Measurements from ENCODE around the gene CEPT1.
"Not testable (repeated sequence)": the region's sequence is repeated elsewhere in the genome, so short reads cannot be mapped to it uniquely, and the experiment has no call there.

The CEPT1 gene

DNA sequence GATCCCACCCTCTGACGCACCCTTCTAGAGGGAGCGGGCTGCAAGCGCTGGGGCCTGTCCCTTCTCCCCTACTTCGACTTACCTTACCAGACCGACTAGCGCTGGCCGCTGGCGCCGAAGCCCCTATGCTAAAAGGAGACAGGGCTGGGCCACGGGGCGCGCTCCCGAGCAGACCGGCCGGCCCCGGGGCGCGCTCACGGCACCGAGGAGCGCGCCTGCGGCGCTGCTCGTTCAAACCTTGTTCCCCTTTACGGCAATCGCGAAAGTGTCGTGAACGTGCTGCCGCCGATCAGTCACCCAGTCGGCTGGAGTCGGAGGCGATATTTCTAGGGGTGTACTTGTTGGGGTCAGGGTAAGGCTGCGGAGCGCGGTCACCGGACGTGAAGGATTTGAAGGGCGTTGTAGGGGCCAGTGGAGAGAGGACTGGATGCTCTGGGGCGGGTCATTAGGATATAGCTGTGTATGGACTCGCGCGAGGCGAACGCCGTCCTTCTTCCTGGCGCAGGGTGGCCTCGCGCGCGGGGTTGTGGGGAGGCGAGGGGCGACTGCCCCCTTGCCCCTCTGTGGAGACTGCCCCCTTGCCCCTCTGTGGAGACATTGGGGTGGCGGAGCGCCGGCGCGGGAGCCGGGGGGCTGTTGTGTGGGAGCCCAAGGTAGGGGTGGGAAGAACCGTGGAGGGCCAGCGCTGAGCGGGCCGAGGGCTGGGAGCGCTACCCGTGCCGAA is at the start of gene CEPT1, which contains the start of gene DRAM2:
Gene CEPT1, plus strand, starts transcription at position 268 of the 724 bp plus-strand sequence. CDS start 7,492 bp downstream, outside the sequence.
Gene DRAM2, minus strand, starts transcription at position 138 of the 724 bp plus-strand sequence. CDS start 8,539 bp downstream, outside the sequence.
- DNase-seq (ENCODE audit: low spot score in 2 of 2) = peak; percentile 87 to 96
- Mint-ChIP-seq H3K36me3 (peaks cover 50% of the 10 kb centered on the region), H3K27ac (peak within 1 kb of the TSS; percentile 91), H3K4me1 (peaks cover 42% of the 10 kb centered on the region), H3K9me3 (no peaks in the 10 kb centered on the region), H3K4me3 (peak within 1 kb of the TSS; percentile 90)
- peak; percentile 90 for ATAC-seq

- H3K4me1 Mint-ChIP-seq; ATAC-seq; H3K4me3 Mint-ChIP-seq; DNase-seq (ENCODE audit: low spot score in 2 of 2); H3K27ac Mint-ChIP-seq; H3K36me3 Mint-ChIP-seq: not testable (repeated sequence)
- peaks cover 14% of the 10 kb centered on the region for H3K9me3 Mint-ChIP-seq
Measured at GRCh38 chr1:111095421-111095820, 44.6 kb upstream of the CEPT1 start.

DNA sequence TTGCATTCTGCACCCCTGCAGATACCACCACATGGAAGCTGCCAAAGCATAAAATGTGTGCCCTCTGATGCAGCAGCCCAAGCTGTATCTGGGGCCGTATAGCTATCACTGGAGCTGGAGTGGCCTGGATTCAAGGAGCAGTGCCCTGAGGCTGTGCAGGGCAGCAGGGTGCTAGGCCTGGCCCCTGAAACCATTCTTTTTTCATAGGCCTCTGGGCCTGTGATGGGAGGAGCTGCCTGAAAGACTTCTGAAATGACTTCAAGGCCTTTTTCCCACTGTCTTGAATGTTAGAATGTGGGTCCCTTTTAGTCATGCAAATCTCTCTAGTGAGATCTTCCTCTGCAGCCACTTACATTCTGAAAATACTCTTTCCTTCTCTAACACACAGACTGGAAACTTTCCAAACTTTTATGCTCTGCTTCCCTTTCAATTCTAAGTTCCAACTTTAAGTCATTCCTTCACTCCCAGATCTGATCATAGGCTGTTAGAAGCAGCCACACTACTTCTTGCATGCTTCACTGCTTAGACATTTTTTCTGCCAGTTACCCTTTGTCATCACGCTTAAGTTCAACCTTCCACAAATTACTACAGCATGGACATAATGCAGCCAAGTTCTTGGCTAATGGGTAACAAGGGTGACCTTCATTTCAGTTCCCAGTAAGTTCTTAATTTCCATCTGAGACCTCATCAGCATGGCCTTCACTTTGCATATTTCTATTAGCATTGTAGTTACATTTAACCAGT is 42.5 kb upstream of the CEPT1 start:
- Mint-ChIP-seq H3K9me3 (peaks cover 22% of the 10 kb centered on the region), H3K4me1 (no peaks in the 10 kb centered on the region), H3K4me3 (no peak overlapping the region), H3K27ac (no peak overlapping the region), H3K36me3 (no peaks in the 10 kb centered on the region)
- ATAC-seq (no peak), DNase-seq (ENCODE audit: low spot score in 2 of 2) (no peak)

DNA sequence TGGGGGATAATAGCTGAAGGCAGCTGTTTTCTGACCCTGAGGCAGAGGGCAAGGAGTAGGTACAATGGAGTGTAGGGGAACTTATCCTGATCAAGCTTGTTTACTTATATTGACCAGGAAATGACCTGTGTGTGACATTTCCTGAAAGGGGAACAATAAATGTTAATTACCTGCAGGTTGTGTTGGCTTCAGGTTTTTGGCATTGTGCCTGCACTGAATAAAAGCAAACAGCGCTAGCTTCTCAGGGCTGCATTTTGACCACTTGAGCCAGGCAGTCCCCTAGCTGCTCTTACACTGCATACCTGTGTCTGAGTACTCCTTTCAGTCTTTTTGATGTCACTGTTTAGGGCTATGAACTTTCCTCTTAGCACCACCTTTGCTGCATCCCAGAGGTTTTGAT is 40.7 kb upstream of the CEPT1 start:
- H3K36me3 Mint-ChIP-seq = no peaks in the 10 kb centered on the region
- H3K4me3 Mint-ChIP-seq = no peak overlapping the region
- ATAC-seq (no peak), DNase-seq (ENCODE audit: low spot score in 2 of 2) (no peak)
- H3K27ac Mint-ChIP-seq = no peak overlapping the region
- H3K9me3 Mint-ChIP-seq = peaks cover 22% of the 10 kb centered on the region
- H3K4me1 Mint-ChIP-seq = no peaks in the 10 kb centered on the region

DNA sequence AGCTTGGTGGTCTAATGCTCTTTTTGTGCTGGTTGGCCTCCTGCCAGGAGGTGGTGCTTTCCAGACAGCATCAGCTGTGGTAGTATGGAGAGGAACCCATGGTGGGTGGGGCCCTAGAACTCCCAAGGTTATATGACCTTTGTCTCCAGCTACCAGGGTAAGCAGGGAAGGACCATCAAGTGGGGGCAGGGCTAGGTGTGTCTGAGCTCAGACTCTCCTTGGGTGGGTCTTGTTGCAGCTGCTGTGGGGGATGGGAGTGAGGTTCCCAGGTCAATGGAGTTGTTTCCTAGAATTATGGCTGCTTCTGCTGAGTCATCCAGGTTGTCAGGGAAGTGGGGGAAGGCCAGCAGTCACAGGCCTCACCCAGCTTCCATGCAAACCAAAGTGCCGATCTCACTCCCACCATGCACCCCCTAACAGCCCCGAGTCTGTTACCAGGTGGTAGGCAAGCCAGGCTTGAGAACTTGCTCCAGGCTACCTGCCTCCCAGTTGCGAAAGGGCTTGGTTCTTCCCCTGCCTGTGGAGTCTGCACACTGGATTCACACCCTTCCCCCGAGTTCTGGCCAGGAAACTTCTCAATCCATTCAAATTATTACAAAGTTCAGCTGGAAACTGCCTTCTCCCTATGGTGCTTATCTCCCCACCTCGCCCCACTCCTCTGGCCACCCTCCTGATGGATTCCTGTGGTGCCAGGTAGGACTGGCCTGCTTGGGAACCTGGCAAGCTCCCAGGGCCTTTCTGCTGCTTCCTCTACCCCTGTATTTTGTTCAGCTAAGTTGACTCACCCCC is 38.0 kb upstream of the CEPT1 start:
- H3K9me3 Mint-ChIP-seq = peaks cover 22% of the 10 kb centered on the region
- DNase-seq (ENCODE audit: low spot score in 2 of 2) = no peak
- ATAC-seq = no peak

DNA sequence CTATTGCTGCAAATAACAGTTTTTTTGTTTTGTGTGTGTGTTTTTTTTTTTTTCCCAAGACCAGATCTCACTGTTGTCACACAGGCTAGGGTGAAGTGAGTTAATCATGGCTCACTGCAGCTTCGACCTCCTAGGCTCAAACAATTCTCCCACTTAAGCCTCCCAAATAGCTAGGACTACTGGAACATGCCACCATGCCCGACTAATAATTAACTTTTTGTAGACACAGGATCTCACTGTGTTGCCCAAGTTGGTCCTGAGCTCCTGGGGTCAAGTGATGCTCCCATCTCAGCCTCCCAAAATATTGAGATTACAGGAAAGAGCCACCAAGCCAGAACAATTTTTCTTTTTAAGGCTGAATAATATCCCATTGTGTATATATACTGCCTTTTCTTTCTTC is 35.0 kb upstream of the CEPT1 start:
- Mint-ChIP-seq H3K36me3 (no peaks in the 10 kb centered on the region), H3K9me3 (peaks cover 16% of the 10 kb centered on the region), H3K27ac (no peak overlapping the region), H3K4me1 (no peaks in the 10 kb centered on the region), H3K4me3 (no peak overlapping the region)
- ATAC-seq (no peak), DNase-seq (ENCODE audit: low spot score in 2 of 2) (no peak)

More for the DNA sequence above, 38.0 kb upstream of the CEPT1 start:
- H3K36me3 Mint-ChIP-seq = no peaks in the 10 kb centered on the region
- no peaks in the 10 kb centered on the region for H3K4me1 Mint-ChIP-seq
- no peak overlapping the region for H3K27ac Mint-ChIP-seq
- H3K4me3 Mint-ChIP-seq = no peak overlapping the region

DNA sequence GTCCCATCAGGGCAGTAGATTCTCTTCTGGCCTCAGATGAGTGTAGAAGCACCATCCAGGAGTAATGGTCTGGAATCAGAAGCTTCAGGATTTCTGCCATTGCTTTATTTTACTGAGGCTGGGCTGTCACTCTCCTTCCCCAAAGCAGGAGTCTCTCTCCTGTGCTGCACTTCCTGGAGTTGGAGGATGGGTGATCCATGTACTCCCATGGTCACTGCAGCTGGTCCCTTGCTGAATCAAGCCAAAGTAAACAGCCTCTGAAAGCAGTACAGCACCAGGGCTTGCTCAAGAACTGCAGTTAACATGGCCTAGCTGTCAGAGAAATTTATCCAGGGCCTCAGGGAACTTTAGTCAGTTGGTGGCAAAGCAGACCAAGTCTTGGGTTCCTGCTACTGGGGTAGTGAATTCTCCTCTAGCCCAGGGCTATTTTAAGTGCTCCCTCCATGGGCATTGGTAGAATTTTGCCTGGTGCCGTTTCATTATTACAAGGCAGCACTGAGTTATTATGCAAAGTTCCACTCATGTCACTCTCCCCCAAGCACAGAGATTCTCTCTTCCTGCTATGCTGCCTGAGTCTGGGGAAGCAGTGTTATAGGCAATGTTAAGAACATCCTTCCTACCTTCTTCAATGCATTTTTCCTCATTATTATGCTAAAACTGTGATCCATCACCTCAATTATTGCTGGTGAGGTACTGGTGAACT is 29.7 kb upstream of the CEPT1 start:
- H3K27ac Mint-ChIP-seq = no peak overlapping the region
- no peak overlapping the region for H3K4me3 Mint-ChIP-seq
- ATAC-seq (no peak), DNase-seq (ENCODE audit: low spot score in 2 of 2) (no peak)
- H3K36me3 Mint-ChIP-seq = peaks cover 5% of the 10 kb centered on the region
- peaks cover 6% of the 10 kb centered on the region for H3K9me3 Mint-ChIP-seq
- H3K4me1 Mint-ChIP-seq = no peaks in the 10 kb centered on the region

DNA sequence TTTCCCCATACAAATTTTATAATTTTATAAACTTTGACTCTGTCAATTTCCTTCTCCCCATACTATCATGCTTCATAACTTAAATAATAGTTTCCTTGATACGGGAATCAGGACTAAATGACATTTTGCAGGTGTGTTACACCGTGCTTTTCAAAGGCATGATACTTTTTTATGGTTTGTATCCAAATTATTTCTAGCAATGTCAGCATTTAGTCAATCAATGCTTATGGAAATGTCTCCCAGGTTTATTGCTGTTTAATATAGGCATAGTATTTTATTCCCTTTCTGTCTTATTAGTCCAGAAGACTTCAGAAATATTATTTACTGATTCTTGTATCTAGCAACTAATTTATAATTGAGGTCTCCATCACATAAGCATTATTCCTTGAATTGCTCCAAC is 23.5 kb upstream of the CEPT1 start:
- Mint-ChIP-seq H3K27ac (no peak overlapping the region), H3K36me3 (peaks cover 52% of the 10 kb centered on the region), H3K4me3 (no peak overlapping the region), H3K9me3 (no peaks in the 10 kb centered on the region), H3K4me1 (no peaks in the 10 kb centered on the region)
- DNase-seq (ENCODE audit: low spot score in 2 of 2) = no peak
- no peak for ATAC-seq

DNA sequence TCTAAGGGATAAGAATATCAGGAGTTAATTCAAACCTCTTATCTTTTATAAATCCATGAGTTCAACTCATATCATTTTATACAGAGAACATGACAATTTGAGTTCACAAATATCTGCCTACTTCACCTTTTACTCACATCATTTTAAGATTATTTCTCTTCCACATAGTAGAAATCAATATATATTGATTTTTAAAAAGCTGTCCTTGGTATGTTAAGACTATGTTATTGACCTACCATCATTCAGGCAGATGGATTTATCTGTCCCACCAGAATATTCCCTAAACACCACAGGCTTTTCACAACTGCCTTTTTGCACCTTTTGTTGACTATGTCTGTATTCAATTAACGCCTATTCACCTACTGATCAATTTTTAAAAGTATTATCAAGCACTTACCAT is 13.7 kb upstream of the CEPT1 start:
- DNase-seq (ENCODE audit: low spot score in 2 of 2) = no peak
- no peak for ATAC-seq
- H3K27ac Mint-ChIP-seq = peak overlapping the region; percentile 4
- H3K4me1 Mint-ChIP-seq = no peaks in the 10 kb centered on the region
- H3K4me3 Mint-ChIP-seq = no peak overlapping the region
- no peaks in the 10 kb centered on the region for H3K9me3 Mint-ChIP-seq
- H3K36me3 Mint-ChIP-seq = peaks cover 85% of the 10 kb centered on the region

DNA sequence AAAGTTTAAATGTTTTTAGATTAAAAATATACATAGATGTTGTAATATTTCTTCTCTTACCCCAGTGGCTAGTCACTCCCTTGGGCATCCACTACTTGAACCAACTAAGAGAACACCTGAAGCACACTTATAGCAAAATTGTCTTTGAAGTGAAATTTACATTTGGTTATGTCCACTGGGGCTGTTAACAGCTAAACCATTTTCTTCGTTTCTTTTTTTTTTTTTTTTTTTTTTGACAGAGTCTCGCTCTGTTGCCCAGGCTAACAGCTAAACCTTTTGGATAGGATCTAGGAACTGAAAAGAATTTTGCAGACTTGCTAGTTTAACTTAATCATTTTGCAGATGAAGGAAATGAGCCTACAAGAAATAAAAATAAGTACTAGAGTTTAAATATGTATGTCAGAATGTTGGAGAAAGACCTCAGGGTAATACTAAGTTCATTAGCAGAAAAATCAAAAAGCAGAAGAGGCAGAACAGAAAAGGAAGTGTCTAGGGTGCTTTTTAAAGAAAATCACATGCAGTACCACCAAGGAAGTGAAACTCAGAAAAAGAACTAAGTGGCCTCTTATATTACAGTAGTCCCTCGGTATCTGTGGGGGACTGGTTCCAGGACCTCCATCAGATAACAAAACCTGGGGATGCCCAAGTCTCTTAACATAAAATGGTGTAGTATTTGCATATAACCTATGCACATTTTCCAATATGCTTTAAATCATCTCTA is 11.9 kb upstream of the CEPT1 start:
- no peaks in the 10 kb centered on the region for H3K4me1 Mint-ChIP-seq
- no peak overlapping the region for H3K4me3 Mint-ChIP-seq
- no peaks in the 10 kb centered on the region for H3K9me3 Mint-ChIP-seq
- DNase-seq (ENCODE audit: low spot score in 2 of 2) (no peak), ATAC-seq (no peak)
- H3K27ac Mint-ChIP-seq = no peak overlapping the region
- H3K36me3 Mint-ChIP-seq = peaks cover 82% of the 10 kb centered on the region

GRCh38 chr1:111129376-111129775 is 10.6 kb upstream of the CEPT1 start:
- Mint-ChIP-seq H3K36me3 (peaks cover 69% of the 10 kb centered on the region), H3K9me3 (no peaks in the 10 kb centered on the region), H3K27ac (no peak overlapping the region), H3K4me1 (no peaks in the 10 kb centered on the region), H3K4me3 (no peak overlapping the region)
- DNase-seq (ENCODE audit: low spot score in 2 of 2) (no peak), ATAC-seq (no peak)

GRCh38 chr1:111131693-111132092 is 8.3 kb upstream of the CEPT1 start:
- DNase-seq (ENCODE audit: low spot score in 2 of 2) (no peak), ATAC-seq (no peak)
- Mint-ChIP-seq H3K36me3 (peaks cover 67% of the 10 kb centered on the region), H3K27ac (no peak overlapping the region), H3K4me1 (no peaks in the 10 kb centered on the region), H3K9me3 (no peaks in the 10 kb centered on the region), H3K4me3 (no peak overlapping the region)

DNA sequence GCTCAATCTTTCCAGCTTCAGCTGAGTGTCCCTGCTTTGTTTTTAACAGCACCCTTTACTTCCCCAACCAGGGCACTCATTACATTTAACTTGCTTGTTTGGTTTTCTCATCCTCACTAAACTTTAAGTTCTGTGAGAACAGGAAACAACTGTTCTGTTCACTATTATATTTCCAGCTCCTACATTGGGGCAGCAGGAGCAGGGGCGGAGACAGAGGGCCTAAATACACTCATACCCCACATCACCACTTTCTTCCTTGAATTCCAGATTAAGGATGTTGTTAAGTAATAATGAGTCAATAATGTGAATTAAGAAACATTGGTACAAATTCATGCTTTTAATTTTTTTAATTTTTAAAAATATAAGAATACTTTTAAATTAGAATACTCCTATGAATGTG is 6.2 kb upstream of the CEPT1 start:
- peaks cover 7% of the 10 kb centered on the region for H3K4me1 Mint-ChIP-seq
- H3K4me3 Mint-ChIP-seq = no peak overlapping the region
- H3K36me3 Mint-ChIP-seq = peaks cover 73% of the 10 kb centered on the region
- H3K27ac Mint-ChIP-seq = peak overlapping the region; percentile 39
- H3K9me3 Mint-ChIP-seq = no peaks in the 10 kb centered on the region
- DNase-seq (ENCODE audit: low spot score in 2 of 2) (no peak), ATAC-seq (no peak)

- peak overlapping the region; percentile 90 for H3K4me3 Mint-ChIP-seq
- peaks cover 56% of the 10 kb centered on the region for H3K36me3 Mint-ChIP-seq
- H3K27ac Mint-ChIP-seq = peak overlapping the region; percentile 91
- H3K4me1 Mint-ChIP-seq = peaks cover 42% of the 10 kb centered on the region
- H3K9me3 Mint-ChIP-seq = no peaks in the 10 kb centered on the region
- DNase-seq (ENCODE audit: low spot score in 2 of 2) (no peak), ATAC-seq (peak; percentile 19)
Measured at GRCh38 chr1:111139324-111139955, 583 bp upstream of the CEPT1 start.

All from stimulated activated effector memory CD8-positive, alpha-beta T cell treated with anti-CD3 and anti-CD28 coated beads, Interleukin-12 subunit alpha, Interleukin-12 subunit beta, amount 100 ng/mL, for 72 hours (primary cell).